Astrocyte of the cerebellum (primary cell): Measurements from ENCODE around the gene JAZF1.

Source experiments
- DNase-seq: peaks from one replicate; pipeline ENCODE4 v3.0.0-alpha.2; 2011; ENCODE audit warnings: low read depth
- H3K4me3 ChIP-seq: 2 replicates; pipeline ENCODE4 v1.5.1; 2011; ENCODE audit warnings: mild to moderate bottlenecking, low read depth, low read length, moderate library complexity
- CTCF ChIP-seq: IDR thresholded peaks from 2 replicates; pipeline ENCODE4 v1.5.1; 2012; ENCODE audit warnings: low read length, low read depth, moderate library complexity, mild to moderate bottlenecking; ENCODE audit errors: missing control alignments
- in situ Hi-C: cut with HindIII; loops from 2 replicates; pipeline ENCODE4 v1.10.0; 2017; ENCODE audit warnings: low sequenced_read_pairs

JAZF1 gene

GRCh38 chr7:28136885-28137284 lies 43.7 kb downstream of the JAZF1 start:
- no peak overlapping the region for H3K4me3 ChIP-seq
- no peak for TF ChIP-seq CTCF
- no peak for DNase-seq
- in situ Hi-C loops, result no loop called here

- TF ChIP-seq CTCF, result no peak
- in situ Hi-C loops, result no loop called here
- DNase-seq, result no peak
- no peak overlapping the region for H3K4me3 ChIP-seq
Observed at GRCh38 chr7:28136420-28136819, 44.2 kb downstream of the JAZF1 start.

GRCh38 chr7:28135760-28136159 lies 44.8 kb downstream of the JAZF1 start:
- H3K4me3 ChIP-seq, result no peak overlapping the region
- DNase-seq, result no peak
- no peak for TF ChIP-seq CTCF
- in situ Hi-C loops, result no loop called here

- H3K4me3 ChIP-seq, result no peak overlapping the region
- in situ Hi-C loops, result no loop called here
- DNase-seq, result no peak
- TF ChIP-seq CTCF, result no peak
Observed at GRCh38 chr7:28135315-28135714, 45.3 kb downstream of the JAZF1 start.

- no peak overlapping the region for H3K4me3 ChIP-seq
- no peak for DNase-seq
- in situ Hi-C loops, result no loop called here
- TF ChIP-seq CTCF, result no peak
Observed at GRCh38 chr7:28133872-28134271, 46.7 kb downstream of the JAZF1 start.

- H3K4me3 ChIP-seq, result no peak overlapping the region
- in situ Hi-C loops, result no loop called here
- no peak for DNase-seq
- no peak for TF ChIP-seq CTCF
Observed at GRCh38 chr7:28132959-28133870, 47.4 kb downstream of the JAZF1 start.

- TF ChIP-seq CTCF, result no peak
- no peak for DNase-seq
- no peak overlapping the region for H3K4me3 ChIP-seq
- in situ Hi-C loops, result no loop called here
Observed at GRCh38 chr7:28130277-28130676, 50.3 kb downstream of the JAZF1 start.
